ENCODE results near the gene IQSEC3.

Gene IQSEC3

GRCh38 chr12:223841-224240 lies 157.3 kb downstream of the IQSEC3 start:
- no peak for DNase-seq

- no peak for DNase-seq
These were observed 157.8 kb downstream of the IQSEC3 start for GRCh38 chr12:224330-224729.

GRCh38 chr12:225012-225411 lies 158.4 kb downstream of the IQSEC3 start:
- no peak for DNase-seq

GRCh38 chr12:226401-226800 lies 159.8 kb downstream of the IQSEC3 start:
- DNase-seq = no peak

GRCh38 chr12:227286-227915 lies 160.8 kb downstream of the IQSEC3 start:
- no peak for DNase-seq

Data from stimulated activated CD4-positive, alpha-beta T cell treated with anti-CD3 and anti-CD28 coated beads, Interleukin-4, amount 100 ng/mL, for 1 hour (primary cell).